RWPE2 (cell line): ENCODE measurements around the gene CDC42EP1.
"Not testable (repeated sequence)": the region's sequence is repeated elsewhere in the genome, so short reads cannot be mapped to it uniquely, and the experiment has no call there.

Experiments used
- ATAC-seq: fragments of 200-7000 bp; cut with Tn5 transposase; 3 replicates; pipeline ENCODE4 v1.9.1; 2021; ENCODE audit warnings: low read depth
- DNase-seq: peaks from one replicate; pipeline ENCODE4 v3.0.0-alpha.2; 2020; ENCODE audit warnings: low spot score
- H3K27ac ChIP-seq: fragments of 450-650 bp; 2 replicates; pipeline ENCODE4 v1.5.1; 2017; ENCODE audit warnings: mild to moderate bottlenecking; ENCODE audit not compliant: poor library complexity, severe bottlenecking
- H3K27me3 ChIP-seq: fragments of 250-450 bp; sonication (Bioruptor Pico); 2 replicates; pipeline ENCODE4 v1.5.1; 2021; ENCODE audit warnings: mild to moderate bottlenecking, moderate library complexity; ENCODE audit not compliant: insufficient read depth, poor library complexity, severe bottlenecking
- H3K36me3 ChIP-seq: fragments of 250-450 bp; sonication (Bioruptor Pico); 2 replicates; pipeline ENCODE4 v1.5.1; 2020; ENCODE audit warnings: low read depth, mild to moderate bottlenecking, moderate library complexity
- H3K4me1 ChIP-seq: fragments of 250-450 bp; sonication (Bioruptor Pico); 2 replicates; pipeline ENCODE4 v1.5.1; 2021; ENCODE audit warnings: mild to moderate bottlenecking, moderate library complexity; ENCODE audit not compliant: insufficient read depth, poor library complexity, severe bottlenecking
- H3K4me3 ChIP-seq: fragments of 250-450 bp; sonication (Bioruptor Pico); 2 replicates; pipeline ENCODE4 v1.5.1; 2021; ENCODE audit warnings: mild to moderate bottlenecking, moderate library complexity; ENCODE audit not compliant: severe bottlenecking
- H3K9me3 ChIP-seq: fragments of 250-450 bp; sonication (Bioruptor Pico); 2 replicates; pipeline ENCODE4 v1.5.1; 2021; ENCODE audit warnings: mild to moderate bottlenecking, moderate library complexity; ENCODE audit not compliant: severe bottlenecking
- CTCF ChIP-seq: fragments of 450-650 bp; IDR thresholded peaks from one replicate; pipeline ENCODE4 v1.5.1; 2017; ENCODE audit warnings: mild to moderate bottlenecking, moderate library complexity; ENCODE audit not compliant: poor library complexity, severe bottlenecking

CDC42EP1 gene

GRCh38 chr22:37581504-37581903 lies 21.2 kb downstream of the CDC42EP1 start:
- Histone ChIP-seq H3K27ac (no peak overlapping the region), H3K36me3 (no peaks in the 10 kb centered on the region), H3K9me3 (no peaks in the 10 kb centered on the region), H3K4me1 (no peaks in the 10 kb centered on the region), H3K4me3 (no peak overlapping the region), H3K27me3 (no peaks in the 10 kb centered on the region)
- no peak for DNase-seq
- ATAC-seq: no peak
- no peak for TF ChIP-seq CTCF

GRCh38 chr22:37582526-37582925 lies 22.2 kb downstream of the CDC42EP1 start:
- Histone ChIP-seq H3K27me3 (no peaks in the 10 kb centered on the region), H3K9me3 (no peaks in the 10 kb centered on the region), H3K4me1 (no peaks in the 10 kb centered on the region), H3K4me3 (no peak overlapping the region), H3K36me3 (no peaks in the 10 kb centered on the region), H3K27ac (no peak overlapping the region)
- ATAC-seq (no peak), DNase-seq (no peak)
- TF ChIP-seq CTCF: no peak

DNA sequence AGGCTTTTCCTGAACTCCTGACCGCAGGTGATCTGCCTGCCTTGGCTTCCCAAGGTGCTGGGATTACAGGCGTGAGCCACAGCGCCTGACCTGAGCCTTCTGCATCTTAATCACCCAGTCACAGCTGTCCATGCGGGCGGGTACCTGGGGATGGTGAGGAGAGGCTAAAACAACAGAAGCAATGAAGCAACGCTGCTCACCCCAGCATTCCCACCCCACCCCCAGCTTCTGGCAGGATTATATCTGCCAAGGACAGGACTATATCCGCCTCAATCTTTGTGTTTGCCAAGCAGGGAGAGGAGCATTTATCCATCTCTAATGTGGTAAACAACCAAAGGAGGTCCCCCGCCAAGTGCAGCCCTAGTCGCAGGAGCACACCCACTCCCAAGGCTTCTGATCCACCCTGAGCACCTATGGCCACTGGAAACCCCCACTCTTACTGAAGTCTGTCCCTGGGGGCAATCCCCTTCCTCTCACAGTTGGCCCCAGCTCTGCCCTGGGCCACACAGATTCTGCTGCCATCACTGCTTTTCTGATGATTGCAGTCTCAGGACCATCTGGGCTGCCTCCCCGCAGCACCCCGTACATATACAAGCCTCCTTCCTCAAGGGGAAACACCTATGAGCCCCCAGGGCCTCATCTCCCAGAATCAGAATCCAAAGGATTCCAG lies 28.4 kb downstream of the CDC42EP1 start:
- Histone ChIP-seq H3K36me3 (no peaks in the 10 kb centered on the region), H3K4me3 (no peak overlapping the region), H3K4me1 (no peaks in the 10 kb centered on the region), H3K27me3 (no peaks in the 10 kb centered on the region), H3K27ac (no peak overlapping the region), H3K9me3 (no peaks in the 10 kb centered on the region)
- no peak for ATAC-seq
- no peak for TF ChIP-seq CTCF
- no peak for DNase-seq

GRCh38 chr22:37589636-37590035 lies 29.4 kb downstream of the CDC42EP1 start:
- H3K36me3 ChIP-seq: no peaks in the 10 kb centered on the region
- no peak for ATAC-seq
- H3K27ac ChIP-seq: no peak overlapping the region

DNA sequence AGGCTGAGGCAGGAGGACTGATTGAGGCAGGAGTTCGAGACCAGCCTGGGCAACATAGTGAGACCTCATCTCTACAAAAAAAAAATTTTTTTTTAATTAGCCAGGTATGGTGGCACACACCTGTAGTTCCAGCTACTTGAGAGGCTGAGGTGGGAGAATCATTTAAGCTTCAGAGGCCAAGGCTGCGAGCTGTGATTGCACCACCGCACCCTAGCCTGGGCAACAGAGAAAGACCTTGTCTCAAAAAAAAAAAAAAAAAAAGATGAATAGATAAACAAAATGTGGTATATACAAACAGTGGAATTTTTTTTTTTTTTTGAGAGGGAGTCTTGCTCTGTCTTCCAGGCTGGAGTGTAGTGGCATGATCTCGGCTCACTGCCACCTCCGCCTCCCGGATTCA lies 30.8 kb downstream of the CDC42EP1 start:
- DNase-seq, H3K4me1 ChIP-seq, ATAC-seq, H3K27me3 ChIP-seq, H3K4me3 ChIP-seq, H3K27ac ChIP-seq, H3K36me3 ChIP-seq, H3K9me3 ChIP-seq: not testable (repeated sequence)

More at GRCh38 chr22:37589636-37590035, 29.4 kb downstream of the CDC42EP1 start:
- no peak overlapping the region for H3K4me3 ChIP-seq
- DNase-seq: no peak
- no peaks in the 10 kb centered on the region for H3K9me3 ChIP-seq
- no peaks in the 10 kb centered on the region for H3K4me1 ChIP-seq
- no peak for TF ChIP-seq CTCF
- H3K27me3 ChIP-seq: no peaks in the 10 kb centered on the region
